WERI-Rb-1 (cell line): ENCODE data around the gene ZZZ3.
"Not testable (repeated sequence)": the region's sequence is repeated elsewhere in the genome, so short reads cannot be mapped to it uniquely, and the experiment has no call there.

Source experiments
- DNase-seq: peaks from one replicate; pipeline ENCODE4 v3.0.0-alpha.2; 2020
- H3K27ac ChIP-seq: fragments of 250-450 bp; sonication (Bioruptor Pico); 2 replicates; pipeline ENCODE4 v1.5.1; 2020; ENCODE audit warnings: mild to moderate bottlenecking, moderate library complexity
- H3K27me3 ChIP-seq: fragments of 250-450 bp; sonication (Bioruptor Pico); 2 replicates; pipeline ENCODE4 v1.5.1; 2021; ENCODE audit warnings: mild to moderate bottlenecking, low read depth, moderate library complexity; ENCODE audit not compliant: insufficient read depth, severe bottlenecking
- H3K36me3 ChIP-seq: fragments of 250-450 bp; sonication (Bioruptor Pico); 2 replicates; pipeline ENCODE4 v1.5.1; 2020; ENCODE audit warnings: mild to moderate bottlenecking, moderate library complexity
- H3K4me3 ChIP-seq: 2 replicates; pipeline ENCODE4 v1.5.1; 2011; ENCODE audit warnings: low read depth, mild to moderate bottlenecking, control low read depth, low read length
- H3K9me3 ChIP-seq: fragments of 250-450 bp; sonication (Bioruptor Pico); 2 replicates; pipeline ENCODE4 v1.5.1; 2021; ENCODE audit warnings: mild to moderate bottlenecking, moderate library complexity; ENCODE audit not compliant: severe bottlenecking
- CTCF ChIP-seq: IDR thresholded peaks from 2 replicates; pipeline ENCODE4 v1.5.1; 2011; ENCODE audit warnings: low read depth, mild to moderate bottlenecking, control low read depth, inconsistent platforms, low read length

Gene ZZZ3

DNA sequence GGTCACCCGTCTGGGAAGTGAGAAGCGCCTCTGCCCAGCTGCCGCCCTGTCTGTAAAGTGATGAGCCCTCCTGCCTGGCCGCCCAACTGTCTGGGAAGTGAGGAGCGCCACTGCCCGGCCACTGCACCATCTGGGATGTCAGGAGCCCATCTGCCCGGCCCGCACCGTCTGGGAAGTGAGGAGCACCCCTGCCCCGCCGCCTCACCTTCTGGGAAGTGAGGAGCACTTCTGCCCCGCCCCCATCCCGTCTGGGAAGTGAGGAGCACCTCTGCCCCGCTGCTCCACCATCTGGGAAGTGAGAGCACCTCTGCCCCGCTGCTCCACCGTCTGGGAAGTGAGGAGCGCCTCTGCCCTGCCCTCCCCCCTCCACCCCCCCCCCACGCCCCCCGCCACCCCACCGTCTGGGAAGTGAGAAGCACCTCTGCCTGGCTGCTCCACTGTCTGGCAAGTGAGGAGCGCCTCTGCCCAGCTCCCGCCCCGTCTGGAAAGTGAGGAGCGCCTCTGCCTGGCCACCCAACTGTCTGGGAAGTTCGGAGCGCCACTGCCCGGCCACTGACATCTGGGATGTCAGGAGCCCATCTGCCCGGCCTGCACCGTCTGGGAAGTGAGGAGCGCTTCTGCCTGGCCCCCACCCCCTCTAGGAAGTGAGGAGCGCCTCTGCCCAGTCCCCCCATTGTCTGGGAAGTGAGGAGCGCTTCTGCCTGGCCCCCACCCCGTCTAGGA, 4.5 kb upstream of the ZZZ3 start:
- Histone ChIP-seq H3K9me3 (no peaks in the 10 kb centered on the region), H3K27ac (no peak overlapping the region), H3K4me3 (no peak overlapping the region), H3K36me3 (no peaks in the 10 kb centered on the region), H3K27me3 (no peaks in the 10 kb centered on the region)
- DNase-seq: peak; percentile 18
- no peak for TF ChIP-seq CTCF

DNA sequence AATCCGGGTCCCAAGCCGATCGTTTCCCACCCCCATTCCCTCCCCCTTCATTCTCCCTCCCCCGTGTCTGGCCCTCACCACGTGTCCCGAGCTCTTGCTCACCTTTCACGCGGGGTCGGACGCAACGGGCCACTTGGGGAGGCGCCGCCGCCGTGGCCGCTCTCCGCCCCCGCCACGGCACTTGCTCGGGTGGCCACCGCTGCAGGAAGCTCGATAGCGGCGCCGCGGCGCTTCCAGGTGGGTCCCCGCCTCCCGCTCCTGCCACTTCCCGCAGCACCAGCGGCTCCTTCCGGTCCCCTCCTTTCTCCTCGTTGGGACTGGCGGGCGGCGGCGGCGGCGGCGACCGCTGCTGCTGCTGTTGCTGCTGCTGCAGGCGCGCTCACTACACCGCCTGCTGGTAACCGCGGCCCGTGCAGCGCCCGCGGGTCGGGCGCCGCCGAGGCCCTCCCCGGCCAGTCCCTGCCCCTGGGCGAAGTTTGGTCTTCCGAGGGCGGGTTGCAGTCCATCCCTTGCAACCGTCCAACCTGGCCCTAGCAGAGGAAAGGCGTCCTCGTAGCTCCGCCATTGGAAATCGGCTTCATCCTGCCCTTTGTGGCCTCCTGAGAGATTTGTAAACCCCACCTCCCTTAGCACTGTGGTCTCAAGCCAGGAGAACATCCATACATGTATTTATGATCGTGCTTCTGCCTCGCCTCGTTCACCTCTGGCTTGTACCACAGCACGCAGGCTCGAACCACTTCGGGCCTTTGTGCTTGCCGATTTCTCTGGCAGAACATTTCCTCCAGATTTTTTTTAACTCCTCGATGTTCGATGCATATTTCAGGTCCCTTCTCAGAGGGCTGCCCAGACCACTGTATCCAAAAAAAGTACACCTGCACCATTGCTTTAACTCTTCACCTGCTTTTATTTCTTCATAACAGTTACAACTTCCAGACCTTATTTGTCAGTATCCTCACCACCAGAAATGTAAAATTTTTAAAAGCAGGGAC, 996 bp upstream of the ZZZ3 start:
- Histone ChIP-seq H3K27me3 (no peaks in the 10 kb centered on the region), H3K9me3 (no peaks in the 10 kb centered on the region), H3K27ac (peak overlapping the region; percentile 86), H3K4me3 (peak overlapping the region; percentile 98), H3K36me3 (no peaks in the 10 kb centered on the region)
- DNase-seq: peak; percentile 96
- peak; percentile 86 for TF ChIP-seq CTCF

DNA sequence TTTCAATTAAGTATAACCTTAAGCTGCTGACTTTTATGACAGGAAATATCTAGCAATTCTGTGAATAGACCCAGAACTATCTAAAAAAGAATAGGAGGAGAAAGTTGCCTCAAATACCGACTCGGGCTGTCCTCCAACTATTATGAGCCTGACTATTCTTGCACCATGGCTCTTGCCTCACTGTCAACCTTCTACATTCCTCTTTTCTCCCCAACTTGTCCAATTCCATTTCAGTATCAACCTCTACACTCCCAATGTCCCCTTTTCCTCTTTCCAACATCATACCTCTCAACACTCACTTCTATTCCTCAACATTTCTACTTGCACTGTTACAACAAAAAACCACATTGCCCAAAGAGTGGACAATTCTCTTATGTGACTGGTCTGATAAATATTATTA, 2.3 kb downstream of the ZZZ3 start:
- no peaks in the 10 kb centered on the region for H3K9me3 ChIP-seq
- no peak for TF ChIP-seq CTCF
- H3K27me3 ChIP-seq: no peaks in the 10 kb centered on the region
- DNase-seq: no peak
- H3K4me3 ChIP-seq: no peak overlapping the region
- H3K36me3 ChIP-seq: no peaks in the 10 kb centered on the region
- no peak overlapping the region for H3K27ac ChIP-seq

GRCh38 chr1:77678660-77679610, 3.5 kb downstream of the ZZZ3 start:
- no peak for TF ChIP-seq CTCF
- Histone ChIP-seq H3K36me3 (no peaks in the 10 kb centered on the region), H3K27ac (no peak overlapping the region), H3K9me3 (no peaks in the 10 kb centered on the region), H3K27me3 (no peaks in the 10 kb centered on the region), H3K4me3 (no peak overlapping the region)
- no peak for DNase-seq

GRCh38 chr1:77674807-77675206, 7.7 kb downstream of the ZZZ3 start:
- H3K36me3 ChIP-seq, H3K27me3 ChIP-seq, H3K4me3 ChIP-seq, H3K27ac ChIP-seq, DNase-seq, H3K9me3 ChIP-seq: not testable (repeated sequence)
